HTERT RPE-1 (cell line): ENCODE results near the gene SLC26A9.
"Not testable (repeated sequence)": the region's sequence is repeated elsewhere in the genome, so short reads cannot be mapped to it uniquely, and the experiment has no call there.

Experiments used
- in situ Hi-C: fragments of 300-500 bp; cut with MboI; formaldehyde crosslinking; loops from 4 replicates; pipeline ENCODE4 v1.14.3; 2020; ENCODE audit warnings: low sequenced_read_pairs

Gene SLC26A9

DNA sequence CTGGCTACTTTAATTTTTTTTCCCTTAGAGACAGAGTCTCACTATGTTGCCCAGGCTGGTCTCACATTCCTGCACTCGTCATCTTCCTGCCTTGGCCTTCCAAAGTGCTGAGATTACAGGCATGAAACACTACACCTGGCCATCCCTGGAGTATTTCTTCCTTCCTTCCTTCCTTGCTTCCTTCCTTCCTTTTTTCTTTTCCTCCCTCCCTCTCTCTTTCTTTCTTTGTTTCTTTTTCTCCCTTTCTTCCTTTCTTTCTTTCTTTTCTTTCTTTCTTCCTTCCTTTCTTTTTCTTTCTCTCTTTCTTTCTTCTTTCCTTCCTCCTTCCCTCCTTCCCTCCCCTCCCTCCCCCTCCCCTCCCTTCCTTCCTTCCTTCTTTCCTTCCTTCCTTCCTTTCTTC, 46.9 kb downstream of the SLC26A9 start:
- in situ Hi-C loops: no loop called here

DNA sequence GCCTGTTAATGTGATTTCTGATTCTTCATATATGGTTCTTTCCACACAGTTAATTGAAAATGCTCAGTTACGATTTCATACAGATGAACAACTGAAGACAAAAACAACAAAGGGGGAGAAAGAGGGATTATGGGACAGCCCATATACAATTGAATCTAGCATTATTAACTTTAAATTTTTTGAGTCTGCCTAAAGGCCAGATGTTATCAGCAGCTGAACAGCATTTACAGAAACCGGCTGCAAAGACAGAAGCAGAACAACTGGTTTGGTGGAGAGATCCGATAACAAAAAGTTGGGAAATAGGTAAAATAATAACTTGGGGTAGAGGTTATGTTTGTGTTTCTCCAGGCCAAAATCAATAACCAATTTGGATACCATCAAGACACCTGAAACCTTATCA, 49.1 kb downstream of the SLC26A9 start:
- in situ Hi-C loops: not testable (repeated sequence)

DNA sequence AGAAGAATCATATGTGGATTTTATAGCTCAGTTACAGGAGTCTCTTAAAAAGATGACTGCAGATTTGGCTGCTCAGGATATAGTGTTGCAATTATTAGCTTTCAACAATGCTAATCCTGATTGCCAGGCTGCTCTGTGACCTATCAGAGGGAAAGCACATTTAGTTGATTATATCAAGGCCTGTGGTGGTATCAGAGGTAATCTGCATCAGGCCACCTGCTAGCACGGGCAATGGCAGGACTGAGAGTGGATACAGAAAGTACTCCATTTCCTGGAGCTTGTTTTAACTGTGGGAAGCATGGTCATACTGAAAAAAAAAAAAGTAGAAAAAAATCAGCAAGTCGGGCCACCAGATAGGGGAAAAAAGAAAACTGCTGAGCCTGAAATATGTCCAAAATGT, 51.1 kb downstream of the SLC26A9 start:
- in situ Hi-C loops: not testable (repeated sequence)

DNA sequence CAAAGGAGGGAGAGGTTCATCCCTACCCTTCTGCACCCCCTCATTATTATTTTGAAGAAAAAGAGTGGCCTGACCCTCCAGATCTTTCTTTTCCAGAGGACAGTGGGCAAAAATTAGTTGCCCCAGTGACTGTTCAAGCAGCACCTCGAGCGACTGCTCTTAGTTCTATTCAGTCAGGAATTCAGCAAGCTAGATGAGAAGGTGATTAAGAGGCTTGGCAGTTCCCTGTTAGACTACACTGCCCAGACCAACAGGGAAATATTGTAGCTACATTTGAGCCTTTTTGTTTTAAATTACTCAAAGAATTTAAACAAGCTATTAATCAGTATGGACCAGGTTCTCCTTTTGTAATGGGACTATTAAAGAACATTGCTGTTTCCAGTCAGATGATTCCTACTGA, 51.8 kb downstream of the SLC26A9 start:
- in situ Hi-C loops: not testable (repeated sequence)

DNA sequence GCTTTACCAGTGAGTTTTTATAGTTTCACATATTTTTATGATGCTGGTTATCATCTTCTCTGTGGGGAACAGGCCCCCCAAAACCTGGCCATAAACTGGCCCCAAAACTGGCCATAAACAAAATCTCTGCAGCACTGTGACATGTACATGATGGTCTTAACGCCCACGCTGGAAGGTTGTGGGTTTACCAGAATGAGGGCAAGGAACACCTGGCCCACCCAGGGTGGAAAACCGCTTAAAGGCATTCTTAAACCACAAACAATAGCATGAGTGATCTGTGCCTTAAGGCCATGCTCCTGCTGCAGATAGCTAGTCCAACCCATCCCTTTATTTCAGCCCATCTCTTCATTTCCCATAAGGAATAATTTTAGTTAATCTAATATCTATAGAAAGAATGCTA, 52.6 kb downstream of the SLC26A9 start:
- in situ Hi-C loops: not testable (repeated sequence)

DNA sequence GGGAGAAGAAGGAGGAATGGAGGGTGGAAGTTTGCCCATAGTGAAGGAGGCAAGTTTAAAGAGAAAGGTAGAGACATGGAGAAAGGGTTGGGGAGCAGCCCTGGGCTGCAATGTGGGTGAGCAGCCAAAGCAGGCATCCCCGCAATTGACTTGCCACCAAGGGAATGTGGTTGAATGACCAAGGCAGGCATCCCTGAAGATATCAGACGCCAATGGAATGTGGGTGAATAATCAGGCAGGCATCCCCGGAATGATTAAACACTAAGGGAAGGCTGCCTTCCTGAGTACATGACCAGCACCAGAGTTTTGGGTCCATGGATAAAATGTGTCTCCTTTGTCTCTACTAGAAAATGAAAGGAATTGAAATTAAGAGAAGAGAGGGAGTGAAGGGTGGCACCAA, 53.5 kb downstream of the SLC26A9 start:
- in situ Hi-C loops: not testable (repeated sequence)

DNA sequence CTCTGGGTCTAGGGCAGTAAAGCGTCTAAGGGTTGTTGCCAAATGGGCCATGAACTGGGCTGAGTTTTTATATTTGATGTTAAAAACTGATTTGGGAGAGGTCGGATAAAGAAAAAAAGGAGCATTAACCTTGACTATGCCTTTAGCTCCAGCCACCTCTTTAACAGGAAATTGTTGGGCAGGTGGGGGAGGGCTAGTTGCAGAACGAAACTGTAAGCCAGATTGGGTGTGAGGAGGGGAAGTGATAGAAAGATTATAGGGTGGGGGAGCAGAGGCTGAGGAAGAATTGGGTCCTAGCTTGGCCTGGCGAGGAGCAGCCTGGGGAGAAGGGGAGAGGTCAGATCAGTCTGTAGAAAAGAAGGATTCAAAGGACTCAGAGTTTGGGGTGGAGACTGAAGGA, 54.2 kb downstream of the SLC26A9 start:
- in situ Hi-C loops: not testable (repeated sequence)

DNA sequence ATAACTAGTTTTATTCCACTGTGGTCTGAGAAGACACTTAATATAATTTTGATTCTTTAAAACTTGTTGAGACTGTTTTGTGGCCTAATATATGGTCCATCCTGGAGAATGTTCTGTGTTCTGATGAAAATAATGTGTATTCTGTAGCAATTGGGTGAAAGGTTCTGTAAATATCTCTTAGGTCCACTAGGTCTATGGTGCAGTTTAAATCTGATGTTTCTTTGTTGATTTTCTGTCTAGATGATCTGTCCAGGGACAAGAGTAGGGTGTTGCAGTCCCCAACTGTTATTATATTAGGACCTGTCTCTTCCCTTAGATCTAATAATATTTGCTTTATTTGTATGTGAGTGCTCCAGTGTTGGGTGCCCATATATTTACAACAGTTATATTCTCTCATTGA, 59.5 kb downstream of the SLC26A9 start:
- in situ Hi-C loops: no loop called here

DNA sequence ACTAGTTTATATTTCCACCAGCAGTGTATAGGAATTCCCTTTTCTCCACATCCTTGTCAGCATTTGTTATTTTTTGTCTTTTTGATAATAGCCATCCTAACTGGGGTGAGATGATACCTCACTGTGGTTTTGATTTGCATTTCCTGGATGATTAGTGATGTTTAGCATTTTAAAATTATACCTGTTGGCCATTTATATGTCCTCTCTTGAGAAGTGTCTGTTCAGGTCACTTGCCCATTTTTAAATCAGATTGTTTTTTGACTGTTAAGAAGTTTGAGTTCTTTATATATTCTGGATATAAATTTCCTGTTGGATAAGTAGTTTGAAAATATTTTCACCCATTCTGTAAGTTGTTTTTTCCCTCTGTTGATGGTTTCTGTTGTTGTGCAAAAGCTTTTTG, 62.3 kb downstream of the SLC26A9 start:
- in situ Hi-C loops: no loop called here

DNA sequence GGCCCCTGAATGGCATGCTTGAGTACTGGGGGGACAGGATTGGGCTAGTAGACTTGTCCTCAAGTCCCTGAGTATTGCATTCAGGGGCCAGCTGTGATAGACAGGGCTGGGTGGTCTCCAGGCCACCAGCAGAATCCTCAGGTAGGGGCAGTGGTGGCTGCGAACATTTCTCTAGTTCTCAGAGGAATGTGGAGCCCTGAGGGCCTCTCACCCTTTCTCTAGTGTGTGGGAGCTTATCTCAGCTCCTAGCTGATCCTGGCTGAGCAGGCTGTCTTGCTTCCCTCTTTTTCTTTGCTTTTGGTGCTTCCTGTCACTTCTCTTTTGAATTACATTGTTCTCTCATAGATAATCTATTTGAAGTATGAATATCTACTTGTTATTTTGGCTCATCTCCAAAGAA, 63.3 kb downstream of the SLC26A9 start:
- in situ Hi-C loops: no loop called here

DNA sequence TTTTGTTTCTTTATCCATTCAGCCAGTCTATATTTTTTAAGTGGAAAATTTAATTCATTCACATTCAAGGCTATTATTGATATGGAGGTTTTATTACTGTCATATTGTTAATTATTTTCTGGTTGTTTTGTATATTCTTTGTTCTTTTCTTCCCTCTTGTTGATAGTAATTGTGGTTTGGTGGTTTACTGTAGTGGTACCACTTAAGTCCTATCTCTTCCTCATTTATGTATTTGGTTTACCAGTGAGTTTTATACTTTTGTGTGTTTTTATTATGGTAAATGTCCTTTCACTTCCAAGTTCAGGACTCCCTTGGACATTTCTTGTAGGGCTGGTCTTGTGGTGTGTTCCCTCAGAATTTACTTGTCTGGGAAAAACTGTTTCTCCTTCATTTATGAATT, 65.2 kb downstream of the SLC26A9 start:
- in situ Hi-C loops: no loop called here

DNA sequence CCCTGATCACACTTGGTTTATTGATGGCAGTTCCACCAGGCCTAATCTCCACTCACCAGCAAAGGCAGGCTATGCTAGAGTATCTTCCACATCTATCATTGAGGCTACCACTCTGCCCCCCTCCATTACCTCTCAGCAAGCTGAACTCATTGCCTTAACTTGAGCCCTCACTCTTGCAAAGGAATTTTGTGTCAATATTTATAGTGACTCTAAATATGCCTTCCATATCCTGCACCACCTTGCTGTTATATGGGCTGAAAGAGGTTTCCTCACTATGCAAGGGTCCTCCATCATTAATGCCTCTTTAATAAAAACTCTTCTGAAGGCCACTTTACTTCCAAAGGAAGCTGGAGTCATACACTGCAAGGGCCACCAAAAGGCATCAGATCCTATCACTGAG, 70.1 kb downstream of the SLC26A9 start:
- in situ Hi-C loops: not testable (repeated sequence)

DNA sequence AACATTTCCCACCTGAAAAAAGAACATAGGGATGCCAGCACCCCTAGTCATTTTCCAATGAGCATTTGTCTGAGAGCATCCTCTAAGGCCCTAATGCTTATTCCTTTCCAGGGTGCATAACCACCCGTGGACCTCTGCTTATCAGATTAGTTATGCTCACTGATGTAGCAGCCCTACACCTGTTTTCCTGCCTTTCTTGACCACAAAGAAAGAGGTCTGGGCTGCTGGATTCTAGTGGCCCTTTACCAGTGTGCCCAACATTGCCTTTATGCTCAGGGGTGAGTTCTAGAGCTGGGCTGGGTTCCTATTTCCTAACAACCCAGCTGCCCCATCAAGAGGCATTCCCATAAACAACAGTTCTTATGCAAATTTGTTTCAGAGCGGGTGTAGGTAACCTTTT, 73.0 kb downstream of the SLC26A9 start:
- in situ Hi-C loops: no loop called here
